Subcutaneous abdominal adipose tissue (tissue), 5 donors: Measurements from ENCODE around the gene GPC4.

Source experiments
- H3K27ac ChIP-seq: one replicate; pipeline ENCODE4 v1.7.0; 2013; ENCODE audit warnings: low read depth, mild to moderate bottlenecking, inconsistent platforms, low read length, moderate library complexity
- H3K27me3 ChIP-seq, 5 donors: one replicate each; pipeline ENCODE4 v1.7.0; 2013; ENCODE audit warnings: low read length in 5 of 5, inconsistent platforms in 1 of 5; ENCODE audit not compliant: control insufficient read depth in 5 of 5, insufficient read depth in 4 of 5
- H3K36me3 ChIP-seq, 5 donors: one replicate each; pipeline ENCODE4 v1.7.0; 2013; ENCODE audit warnings: low read length in 5 of 5; ENCODE audit not compliant: control insufficient read depth in 5 of 5, insufficient read depth in 5 of 5
- H3K4me1 ChIP-seq, 5 donors: one replicate each; pipeline ENCODE4 v1.7.0; 2013; ENCODE audit warnings: low read length in 5 of 5, mild to moderate bottlenecking in 3 of 5, moderate library complexity in 1 of 5; ENCODE audit not compliant: control insufficient read depth in 5 of 5, insufficient read depth in 5 of 5
- H3K4me3 ChIP-seq, 5 donors: one replicate each; pipeline ENCODE4 v1.7.0; 2013; ENCODE audit warnings: low read length in 5 of 5, low read depth in 1 of 5
- H3K9ac ChIP-seq, 5 donors: one replicate each; pipeline ENCODE4 v1.7.0; 2013; ENCODE audit warnings: low read length in 5 of 5, mild to moderate bottlenecking in 4 of 5, moderate library complexity in 3 of 5
- H3K9me3 ChIP-seq, 5 donors: one replicate each; pipeline ENCODE4 v1.7.0; 2013; ENCODE audit warnings: low read length in 5 of 5; ENCODE audit not compliant: control insufficient read depth in 5 of 5
- donor health status: healthy.
- donor health status: healthy.
- donor health status: healthy.
- donor health status: healthy.
- donor health status: healthy.

Gene GPC4

GRCh38 chrX:133350751-133351150 is 64.5 kb downstream of the GPC4 start:
- H3K4me1 ChIP-seq = peaks cover 0 to 4% (median 0%) of the 10 kb centered on the region in 5 donors
- H3K9me3 ChIP-seq = no peaks in the 10 kb centered on the region
- H3K9ac ChIP-seq = no peak overlapping the region
- no peak overlapping the region for H3K4me3 ChIP-seq
- H3K27ac ChIP-seq = no peak overlapping the region
- no peaks in the 10 kb centered on the region for H3K36me3 ChIP-seq
- peaks cover 0 to 10% (median 4%) of the 10 kb centered on the region in 5 donors for H3K27me3 ChIP-seq

DNA sequence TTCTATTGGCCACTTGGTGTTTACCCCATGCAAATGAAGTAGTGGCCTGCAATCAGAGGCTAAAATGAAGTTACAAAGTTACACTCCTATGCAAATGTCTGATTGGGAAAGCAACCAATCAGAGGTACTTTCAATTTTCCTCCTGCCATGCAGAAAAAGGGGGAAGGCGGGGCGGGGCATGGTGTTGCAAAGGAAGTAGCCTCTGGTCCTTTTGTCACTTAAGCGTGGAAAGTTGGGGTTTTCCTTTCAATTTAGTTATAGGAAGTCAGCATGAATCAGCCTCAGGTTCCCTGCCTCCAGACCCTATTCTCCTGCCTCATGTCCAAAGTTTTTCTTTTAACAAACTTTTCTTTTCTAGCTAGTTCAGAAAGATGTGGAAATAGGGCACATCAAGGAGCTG is 69.3 kb downstream of the GPC4 start:
- Histone ChIP-seq H3K36me3 (no peaks in the 10 kb centered on the region), H3K4me3 (no peak overlapping the region), H3K9me3 (no peaks in the 10 kb centered on the region), H3K27ac (no peak overlapping the region), H3K9ac (no peak overlapping the region), H3K27me3 (peaks cover 0 to 11% (median 7%) of the 10 kb centered on the region in 5 donors), H3K4me1 (peaks cover 0 to 3% (median 0%) of the 10 kb centered on the region in 5 donors)

DNA sequence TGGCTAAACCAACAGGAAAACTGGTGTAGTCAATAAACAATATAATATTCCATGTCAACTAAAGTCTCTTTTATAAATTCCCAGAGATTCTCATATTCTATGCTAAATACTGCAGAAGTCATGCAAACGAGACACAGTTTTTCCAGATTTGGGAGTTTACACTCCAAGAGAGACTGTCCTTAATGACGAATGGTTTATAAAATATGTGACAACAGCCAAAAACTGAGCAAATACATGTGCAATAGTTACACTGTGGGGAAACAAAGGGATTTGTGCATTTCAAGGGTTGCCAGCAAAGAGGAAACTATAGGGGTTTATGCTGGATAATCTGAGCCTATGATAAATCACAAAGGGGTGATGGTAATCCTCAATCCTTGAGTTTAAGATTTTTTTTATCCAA is 75.7 kb downstream of the GPC4 start:
- Histone ChIP-seq H3K36me3 (no peaks in the 10 kb centered on the region), H3K4me1 (no peaks in the 10 kb centered on the region), H3K27me3 (peaks cover 0 to 4% (median 0%) of the 10 kb centered on the region in 5 donors), H3K9ac (no peak overlapping the region), H3K4me3 (no peak overlapping the region), H3K9me3 (no peaks in the 10 kb centered on the region), H3K27ac (no peak overlapping the region)

GRCh38 chrX:133337250-133337649 is 78.0 kb downstream of the GPC4 start:
- no peaks in the 10 kb centered on the region for H3K4me1 ChIP-seq
- H3K4me3 ChIP-seq = no peak overlapping the region
- no peak overlapping the region for H3K9ac ChIP-seq
- peaks cover 0 to 11% (median 0%) of the 10 kb centered on the region in 5 donors for H3K27me3 ChIP-seq
- H3K27ac ChIP-seq = no peak overlapping the region
- no peaks in the 10 kb centered on the region for H3K9me3 ChIP-seq
- H3K36me3 ChIP-seq = no peaks in the 10 kb centered on the region

DNA sequence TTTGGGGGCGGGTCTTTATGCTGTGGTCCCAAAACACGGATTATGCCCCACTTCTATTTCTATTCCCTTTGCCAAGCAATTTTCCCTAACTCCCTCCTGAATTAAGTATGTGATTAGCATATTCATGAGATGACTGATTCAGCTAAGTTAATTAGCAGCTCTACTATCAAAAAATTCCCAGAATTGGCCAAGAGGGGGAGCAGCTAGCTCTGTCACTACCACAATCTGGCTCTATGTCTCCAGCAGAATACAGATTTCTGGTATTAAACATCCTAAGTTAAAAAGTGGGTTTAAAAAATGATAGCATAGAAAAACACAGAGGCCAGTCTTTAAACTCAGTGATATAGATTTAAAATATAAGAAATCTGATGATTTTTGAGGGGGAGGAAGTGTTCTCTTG is 80.3 kb downstream of the GPC4 start:
- H3K27me3 ChIP-seq = peaks cover 0 to 10% (median 0%) of the 10 kb centered on the region in 5 donors
- no peaks in the 10 kb centered on the region for H3K9me3 ChIP-seq
- no peaks in the 10 kb centered on the region for H3K36me3 ChIP-seq
- H3K4me1 ChIP-seq = no peaks in the 10 kb centered on the region
- H3K9ac ChIP-seq = no peak overlapping the region
- no peak overlapping the region for H3K4me3 ChIP-seq
- H3K27ac ChIP-seq = no peak overlapping the region

DNA sequence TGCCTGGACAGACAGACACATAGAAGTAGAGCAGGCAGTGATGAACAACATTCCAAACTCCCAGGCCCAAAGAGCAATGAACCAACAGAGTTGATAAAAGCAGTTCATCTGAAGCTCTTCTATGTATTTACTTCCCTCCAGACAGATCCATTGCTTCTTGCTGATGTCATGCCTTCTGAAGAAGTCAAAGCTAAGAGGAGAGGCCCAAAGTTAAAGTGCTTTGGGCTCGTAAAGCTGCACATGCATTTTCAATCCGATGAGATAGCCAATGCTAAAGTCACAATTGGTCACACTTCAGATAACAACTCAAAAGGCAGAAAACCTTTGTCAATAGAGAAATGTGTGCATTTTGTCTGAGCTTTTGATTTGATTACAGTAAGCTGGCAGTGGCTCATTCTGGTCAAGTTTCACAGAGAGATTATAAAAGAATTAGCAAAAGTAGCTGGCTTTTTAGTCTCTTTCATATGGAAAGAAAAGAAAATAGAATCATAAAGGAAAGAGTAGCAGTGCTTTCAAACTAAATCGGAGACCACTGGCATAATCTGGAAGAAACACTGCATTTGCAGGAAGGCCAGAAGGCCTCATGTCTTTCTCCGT is 82.0 kb downstream of the GPC4 start:
- no peak overlapping the region for H3K9ac ChIP-seq
- H3K36me3 ChIP-seq = no peaks in the 10 kb centered on the region
- no peak overlapping the region for H3K4me3 ChIP-seq
- peaks cover 0 to 10% (median 0%) of the 10 kb centered on the region in 5 donors for H3K27me3 ChIP-seq
- H3K4me1 ChIP-seq = no peaks in the 10 kb centered on the region
- H3K27ac ChIP-seq = no peak overlapping the region
- H3K9me3 ChIP-seq = no peaks in the 10 kb centered on the region

DNA sequence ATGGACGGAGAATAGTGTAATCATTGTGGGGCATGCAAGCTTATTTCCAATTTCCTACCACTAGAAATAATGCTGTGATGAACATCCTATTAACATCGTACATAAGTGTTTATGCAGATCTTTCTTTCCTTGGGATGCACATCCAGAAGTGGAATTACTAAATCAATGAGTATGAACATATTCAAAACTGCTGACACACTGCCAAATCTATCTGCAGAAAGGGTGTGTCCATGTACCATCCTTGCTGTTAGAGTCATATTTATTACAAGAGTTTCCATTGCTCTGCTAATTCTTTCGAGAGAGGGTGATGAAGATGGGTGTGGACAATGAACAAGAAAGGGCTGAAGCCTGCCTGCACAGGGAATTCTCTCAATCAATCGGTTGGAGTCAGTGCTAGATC is 82.6 kb downstream of the GPC4 start:
- Histone ChIP-seq H3K27me3 (peaks cover 0 to 10% (median 0%) of the 10 kb centered on the region in 5 donors), H3K4me1 (peaks cover 0 to 2% (median 0%) of the 10 kb centered on the region in 5 donors), H3K36me3 (no peaks in the 10 kb centered on the region), H3K27ac (no peak overlapping the region), H3K4me3 (no peak overlapping the region), H3K9ac (no peak overlapping the region), H3K9me3 (no peaks in the 10 kb centered on the region)

DNA sequence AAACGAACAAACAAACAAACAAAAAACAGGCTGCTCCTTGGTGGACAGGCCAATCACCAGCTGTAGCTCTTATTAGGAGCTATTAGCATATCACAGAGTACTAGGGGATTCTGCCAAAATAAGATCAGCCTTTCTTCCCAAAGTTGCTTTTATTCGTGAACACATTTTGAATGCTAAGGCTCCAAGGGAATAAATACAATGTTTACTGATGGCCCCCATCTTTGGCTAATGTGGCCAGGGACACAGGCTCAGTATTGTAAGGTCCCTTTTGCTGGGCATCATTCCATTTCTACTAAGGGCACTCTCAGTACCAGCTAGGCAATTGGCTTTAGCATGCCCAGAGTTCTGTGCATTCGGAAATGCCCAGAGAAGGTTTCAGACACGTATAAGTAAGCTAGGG is 84.3 kb downstream of the GPC4 start:
- H3K36me3 ChIP-seq = no peaks in the 10 kb centered on the region
- H3K9me3 ChIP-seq = no peaks in the 10 kb centered on the region
- peaks cover 0 to 10% (median 0%) of the 10 kb centered on the region in 5 donors for H3K27me3 ChIP-seq
- H3K9ac ChIP-seq = no peak overlapping the region
- H3K4me1 ChIP-seq = peaks cover 0 to 2% (median 0%) of the 10 kb centered on the region in 5 donors
- H3K4me3 ChIP-seq = no peak overlapping the region
- H3K27ac ChIP-seq = no peak overlapping the region

DNA sequence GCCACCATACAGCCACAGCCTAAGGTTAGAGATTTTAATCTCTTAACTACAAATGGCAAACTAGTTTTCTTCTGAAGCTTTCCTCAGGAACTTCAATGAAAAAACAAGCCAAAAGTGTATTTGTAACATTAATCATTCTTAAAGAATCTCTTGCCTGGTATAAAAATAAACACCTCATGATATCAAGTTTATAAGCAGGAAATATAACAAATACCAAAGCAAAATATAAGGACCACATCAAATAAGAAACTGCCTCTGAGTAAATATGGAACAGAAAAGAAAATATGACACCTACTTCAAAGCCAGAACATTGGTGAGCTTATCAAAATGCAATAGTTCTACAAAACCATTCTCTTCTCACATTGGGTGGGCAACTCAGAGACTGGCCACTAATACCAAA is 89.9 kb downstream of the GPC4 start:
- H3K27me3 ChIP-seq = peaks cover 0 to 13% (median 5%) of the 10 kb centered on the region in 5 donors
- peaks cover 0 to 2% (median 0%) of the 10 kb centered on the region in 5 donors for H3K4me1 ChIP-seq
- H3K27ac ChIP-seq = no peak overlapping the region
- H3K9ac ChIP-seq = no peak overlapping the region
- no peaks in the 10 kb centered on the region for H3K9me3 ChIP-seq
- H3K36me3 ChIP-seq = no peaks in the 10 kb centered on the region
- no peak overlapping the region for H3K4me3 ChIP-seq

- Histone ChIP-seq H3K27ac (no peak overlapping the region), H3K9ac (no peak overlapping the region), H3K4me1 (peaks cover 0 to 2% (median 0%) of the 10 kb centered on the region in 5 donors)
These were observed 91.9 kb downstream of the GPC4 start for GRCh38 chrX:133323431-133323830.

More at GRCh38 chrX:133323431-133323830, 91.9 kb downstream of the GPC4 start:
- Histone ChIP-seq H3K4me3 (no peak overlapping the region), H3K36me3 (no peaks in the 10 kb centered on the region), H3K27me3 (peaks cover 0 to 13% (median 5%) of the 10 kb centered on the region in 5 donors), H3K9me3 (no peaks in the 10 kb centered on the region)
